Measurements from ENCODE around the gene NUMBL. TPM values are rescaled to one million over a fixed set of nuclear protein-coding genes. Genes with fewer than 3 reads are reported as not detected.
"Not testable (repeated sequence)": the region's sequence is repeated elsewhere in the genome, so short reads cannot be mapped to it uniquely, and the experiment has no call there.

NUMBL gene
- total RNA-seq, 4 donors from 2014 or later: 5.5 to 16.7 (median 14.1) TPM

GRCh38 chr19:40659116-40659515 lies 31.3 kb downstream of the NUMBL start:
- Histone ChIP-seq H3K4me3 (no peak overlapping the region), H3K4me1 (peaks cover 6 to 11% of the 10 kb centered on the region in 2 donors), H3K36me3 (no peaks in the 10 kb centered on the region), H3K27ac (no peak overlapping the region), H3K9me3 (no peaks in the 10 kb centered on the region), H3K27me3 (no peaks in the 10 kb centered on the region)
- ATAC-seq: no peak
- TF ChIP-seq POLR2A (IDR thresholded peaks at IDR 0.05) (no peak), CTCF (IDR thresholded peaks at IDR 0.05 in 4 of 5, conservative IDR thresholded peaks at IDR 0.05 in 1 of 5) (no peak)
- intact Hi-C loops (cut with DNase I; ENCODE audit: low total_unique reads): no loop called here
- in situ Hi-C loops (cut with MboI; ENCODE audit: low sequenced_read_pairs in 4 of 4): loop anchor here (10.0 to 25.0 kb wide), 4 partner anchors 166 to 603 kb away; partner anchors contain the start of gene HNRNPUL1 (in 1 of the 4)
- no peak for DNase-seq

- Histone ChIP-seq H3K27me3 (no peaks in the 10 kb centered on the region), H3K4me3 (no peak overlapping the region), H3K9me3 (no peaks in the 10 kb centered on the region), H3K4me1 (peaks cover 0 to 4% of the 10 kb centered on the region in 2 donors), H3K36me3 (no peaks in the 10 kb centered on the region), H3K27ac (no peak overlapping the region)
- no peak for ATAC-seq
- intact Hi-C loops (cut with DNase I; ENCODE audit: low total_unique reads): no loop called here
- TF ChIP-seq POLR2A (IDR thresholded peaks at IDR 0.05): no peak
- TF ChIP-seq CTCF (IDR thresholded peaks at IDR 0.05 in 4 of 5, conservative IDR thresholded peaks at IDR 0.05 in 1 of 5): no peak
- no peak for DNase-seq
- in situ Hi-C loops (cut with MboI; ENCODE audit: low sequenced_read_pairs in 4 of 4): loop anchor here (10.0 to 25.0 kb wide), 4 partner anchors 167 to 604 kb away; partner anchors contain the start of gene HNRNPUL1 (in 1 of the 4)
These were observed 32.4 kb downstream of the NUMBL start for GRCh38 chr19:40658031-40658430.

GRCh38 chr19:40655684-40656083 lies 34.8 kb downstream of the NUMBL start:
- peaks cover 9 to 14% of the 10 kb centered on the region in 2 donors for H3K4me1 ChIP-seq
- ATAC-seq; H3K9me3 ChIP-seq; H3K27ac ChIP-seq; H3K27me3 ChIP-seq; intact Hi-C loops (cut with DNase I; ENCODE audit: low total_unique reads); H3K36me3 ChIP-seq; H3K4me3 ChIP-seq; DNase-seq: not testable (repeated sequence)
- in situ Hi-C loops (cut with MboI; ENCODE audit: low sequenced_read_pairs in 4 of 4): loop anchor here (10.0 to 25.0 kb wide), 4 partner anchors 169 to 607 kb away; partner anchors contain the start of gene HNRNPUL1 (in 1 of the 4)

GRCh38 chr19:40652303-40652702 lies 38.1 kb downstream of the NUMBL start:
- ATAC-seq; H3K4me3 ChIP-seq; H3K27me3 ChIP-seq; DNase-seq; H3K9me3 ChIP-seq; H3K36me3 ChIP-seq; intact Hi-C loops (cut with DNase I; ENCODE audit: low total_unique reads): not testable (repeated sequence)
- H3K27ac ChIP-seq: peak overlapping the region in 3 of 4 donors; percentile 18 to 46 (median 28)
- in situ Hi-C loops (cut with MboI; ENCODE audit: low sequenced_read_pairs in 4 of 4): loop anchor here (10.0 to 25.0 kb wide), 4 partner anchors 172 to 610 kb away; partner anchors contain the start of gene HNRNPUL1 (in 1 of the 4)
- H3K4me1 ChIP-seq: peaks cover 9 to 14% of the 10 kb centered on the region in 2 donors

GRCh38 chr19:40650749-40651305 lies 39.6 kb downstream of the NUMBL start:
- Histone ChIP-seq H3K27ac (peak overlapping the region; percentile 19 to 63 (median 54)), H3K4me1 (peaks cover 18 to 20% of the 10 kb centered on the region in 2 donors), H3K4me3 (no peak overlapping the region), H3K36me3 (no peaks in the 10 kb centered on the region), H3K9me3 (no peaks in the 10 kb centered on the region), H3K27me3 (no peaks in the 10 kb centered on the region)
- intact Hi-C loops (cut with DNase I; ENCODE audit: low total_unique reads): no loop called here
- DNase-seq: peak; percentile 41 to 64
- in situ Hi-C loops (cut with MboI; ENCODE audit: low sequenced_read_pairs in 4 of 4): loop anchor here (10.0 to 25.0 kb wide), 4 partner anchors 174 to 611 kb away; partner anchors contain the start of gene HNRNPUL1 (in 1 of the 4)
- no peak for TF ChIP-seq CTCF (IDR thresholded peaks at IDR 0.05 in 4 of 5, conservative IDR thresholded peaks at IDR 0.05 in 1 of 5)
- TF ChIP-seq POLR2A (IDR thresholded peaks at IDR 0.05): no peak
- ATAC-seq: peak; percentile 53 to 54

GRCh38 chr19:40649903-40650675 lies 40.4 kb downstream of the NUMBL start:
- H3K9me3 ChIP-seq; H3K27me3 ChIP-seq; intact Hi-C loops (cut with DNase I; ENCODE audit: low total_unique reads); H3K36me3 ChIP-seq; ATAC-seq; DNase-seq; H3K4me3 ChIP-seq: not testable (repeated sequence)
- H3K4me1 ChIP-seq: peaks cover 18 to 20% of the 10 kb centered on the region in 2 donors
- in situ Hi-C loops (cut with MboI; ENCODE audit: low sequenced_read_pairs in 4 of 4): loop anchor here (10.0 to 25.0 kb wide), 5 partner anchors 175 to 612 kb away; partner anchors contain the start of gene HNRNPUL1 (in 1 of the 4)
- peak overlapping the region in 3 of 4 donors; percentile 37 to 60 (median 49) for H3K27ac ChIP-seq

Data from gastrocnemius medialis (tissue), 4 donors.